GM23248 (cell line): Measurements from ENCODE around the gene EGFL7.

Source experiments
- EZH2 ChIP-seq: fragments of 200-600 bp; sonication (generic); IDR thresholded peaks from 2 replicates; pipeline ENCODE4 v1.6.1; 2018; ENCODE audit warnings: antibody characterized with exemption, mild to moderate bottlenecking; ENCODE audit not compliant: insufficient read depth, poor library complexity, severe bottlenecking
- EZH2phosphoT487 ChIP-seq: fragments of 200-600 bp; sonication (generic); IDR thresholded peaks from 2 replicates; pipeline ENCODE4 v1.6.1; 2018; ENCODE audit warnings: antibody characterized with exemption, moderate library complexity, mild to moderate bottlenecking, low read depth; ENCODE audit not compliant: insufficient read depth

DNA sequence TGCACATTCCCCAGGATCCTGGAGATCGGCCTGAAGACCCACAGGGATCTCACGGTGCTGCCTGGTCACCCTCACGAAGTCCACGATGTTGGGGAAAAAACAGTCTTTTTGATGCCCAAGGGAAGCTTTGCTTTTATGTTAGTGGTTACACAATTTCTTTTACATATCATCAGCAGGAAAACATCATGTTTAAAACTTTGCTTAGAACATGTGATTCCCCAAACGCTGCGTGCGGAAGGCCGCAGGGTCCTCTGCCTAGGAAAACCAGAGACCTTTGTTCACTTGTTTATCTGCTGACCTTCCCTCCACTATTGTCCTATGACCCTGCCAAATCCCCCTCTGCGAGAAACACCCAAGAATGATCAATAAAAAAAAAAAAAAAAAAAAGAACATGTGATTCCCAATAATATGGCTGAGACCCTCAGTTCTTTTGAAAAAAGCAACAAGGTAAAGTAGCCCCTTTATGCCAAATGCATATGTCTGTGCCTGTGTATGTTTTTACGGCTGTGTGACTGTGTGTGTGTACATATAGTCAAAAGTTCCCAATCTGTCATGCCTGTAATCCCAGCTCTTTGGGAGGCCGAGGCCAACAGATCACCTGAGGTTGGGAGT is 36.0 kb downstream of the EGFL7 start:
- TF ChIP-seq EZH2 (no peak), EZH2phosphoT487 (no peak)
